Nephron (organoid): ENCODE data around the gene NFAM1.

ENCODE experiments used
- H3K27ac Mint-ChIP-seq, 3 experiments: 2 replicates each; pipeline ENCODE4 v1.8.0; 2020; ENCODE audit warnings: mixed read lengths in 3 of 3, mild to moderate bottlenecking in 2 of 3, moderate library complexity in 1 of 3
- H3K27me3 Mint-ChIP-seq: 2 replicates; pipeline ENCODE4 v1.8.0; 2021; ENCODE audit warnings: low read depth, mild to moderate bottlenecking, moderate library complexity, mixed read lengths
- H3K36me3 Mint-ChIP-seq: 2 replicates; pipeline ENCODE4 v1.8.0; 2020; ENCODE audit warnings: low read depth, mixed read lengths
- H3K4me1 Mint-ChIP-seq: 2 replicates; pipeline ENCODE4 v1.8.0; 2020; ENCODE audit warnings: mixed read lengths
- H3K4me3 Mint-ChIP-seq, 3 experiments: 2 replicates each; pipeline ENCODE4 v1.8.0; 2020; ENCODE audit warnings: mild to moderate bottlenecking in 3 of 3, mixed read lengths in 3 of 3, moderate library complexity in 2 of 3
- H3K9me3 Mint-ChIP-seq: 2 replicates; pipeline ENCODE4 v1.8.0; 2020; ENCODE audit warnings: mixed read lengths
- TF ChIP-seq, protein P1 (sequence below), 3 experiments: fragments of 200-600 bp; sonication (generic); IDR thresholded peaks; one replicate each; pipeline ENCODE4 v1.5.0; 2021; ENCODE audit warnings: antibody characterized with exemption in 3 of 3; ENCODE audit not compliant: unreplicated experiment in 3 of 3

The NFAM1 gene

DNA sequence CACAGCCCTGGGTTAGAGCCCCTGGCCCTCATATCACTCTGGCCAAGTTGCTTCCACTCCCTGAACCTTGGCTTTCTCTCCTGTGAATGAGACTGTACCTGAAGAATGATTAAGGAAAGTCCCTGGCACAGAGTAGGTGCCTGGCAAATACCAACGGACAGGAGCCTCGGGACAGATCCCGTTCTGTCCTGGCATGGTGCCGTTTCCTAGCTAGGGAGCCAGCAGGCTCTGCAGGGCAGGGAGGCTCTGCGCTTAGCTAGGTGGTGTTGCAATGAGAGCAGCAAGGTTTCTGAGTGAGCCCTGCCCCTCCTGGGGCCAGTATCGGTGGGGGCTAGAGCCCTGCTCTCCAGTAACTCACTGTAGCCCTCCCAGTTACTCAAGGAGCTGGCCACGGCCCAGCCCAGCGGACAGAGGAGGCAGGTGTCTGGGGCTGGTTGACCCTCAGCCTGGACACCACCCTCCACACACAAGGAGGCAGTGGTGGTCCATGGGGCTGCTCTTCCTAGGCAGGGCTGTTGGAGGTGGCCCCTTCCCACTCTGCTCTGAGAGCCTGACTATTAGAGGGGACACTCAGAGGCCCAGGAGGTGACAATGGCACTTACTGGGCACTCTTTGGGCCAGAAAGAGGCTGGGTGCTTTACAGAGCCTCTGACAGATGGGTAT, 74.4 kb downstream of the NFAM1 start:
- no peak overlapping the region for H3K27ac Mint-ChIP-seq
- peaks cover 35% of the 10 kb centered on the region for H3K27me3 Mint-ChIP-seq
- TF ChIP-seq, protein P1, sequence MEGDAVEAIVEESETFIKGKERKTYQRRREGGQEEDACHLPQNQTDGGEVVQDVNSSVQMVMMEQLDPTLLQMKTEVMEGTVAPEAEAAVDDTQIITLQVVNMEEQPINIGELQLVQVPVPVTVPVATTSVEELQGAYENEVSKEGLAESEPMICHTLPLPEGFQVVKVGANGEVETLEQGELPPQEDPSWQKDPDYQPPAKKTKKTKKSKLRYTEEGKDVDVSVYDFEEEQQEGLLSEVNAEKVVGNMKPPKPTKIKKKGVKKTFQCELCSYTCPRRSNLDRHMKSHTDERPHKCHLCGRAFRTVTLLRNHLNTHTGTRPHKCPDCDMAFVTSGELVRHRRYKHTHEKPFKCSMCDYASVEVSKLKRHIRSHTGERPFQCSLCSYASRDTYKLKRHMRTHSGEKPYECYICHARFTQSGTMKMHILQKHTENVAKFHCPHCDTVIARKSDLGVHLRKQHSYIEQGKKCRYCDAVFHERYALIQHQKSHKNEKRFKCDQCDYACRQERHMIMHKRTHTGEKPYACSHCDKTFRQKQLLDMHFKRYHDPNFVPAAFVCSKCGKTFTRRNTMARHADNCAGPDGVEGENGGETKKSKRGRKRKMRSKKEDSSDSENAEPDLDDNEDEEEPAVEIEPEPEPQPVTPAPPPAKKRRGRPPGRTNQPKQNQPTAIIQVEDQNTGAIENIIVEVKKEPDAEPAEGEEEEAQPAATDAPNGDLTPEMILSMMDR (IDR thresholded peaks at IDR 0.05; ENCODE audit: unreplicated experiment in 3 of 3): no peak
- H3K9me3 Mint-ChIP-seq: no peaks in the 10 kb centered on the region
- H3K36me3 Mint-ChIP-seq: no peaks in the 10 kb centered on the region
- H3K4me3 Mint-ChIP-seq: no peak overlapping the region
- H3K4me1 Mint-ChIP-seq: peaks cover 14% of the 10 kb centered on the region

DNA sequence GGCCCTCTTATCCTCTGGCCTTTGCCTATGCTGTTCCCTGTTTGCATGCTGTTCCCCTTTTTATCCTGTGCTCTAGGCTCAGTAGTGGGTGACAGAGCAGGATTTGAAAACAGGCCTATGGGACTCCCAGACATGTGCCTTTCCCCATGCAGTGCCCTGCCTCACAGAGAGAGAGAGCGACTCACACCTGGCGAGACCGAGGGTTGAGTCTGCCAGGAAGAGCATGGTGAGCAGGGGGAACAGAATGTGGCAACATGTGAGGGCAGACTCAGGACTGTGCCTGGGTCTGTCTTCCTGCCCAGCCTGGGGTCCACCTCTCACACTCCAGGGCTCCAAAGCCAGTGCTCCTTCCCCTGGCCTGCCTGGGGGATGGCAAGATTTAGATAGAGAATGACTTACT, 75.0 kb downstream of the NFAM1 start:
- Mint-ChIP-seq H3K36me3 (no peaks in the 10 kb centered on the region), H3K4me3 (no peak overlapping the region), H3K27ac (no peak overlapping the region), H3K27me3 (peaks cover 32% of the 10 kb centered on the region), H3K4me1 (peaks cover 14% of the 10 kb centered on the region), H3K9me3 (no peaks in the 10 kb centered on the region)
- TF ChIP-seq, protein P1 (IDR thresholded peaks at IDR 0.05; ENCODE audit: unreplicated experiment in 3 of 3): no peak

DNA sequence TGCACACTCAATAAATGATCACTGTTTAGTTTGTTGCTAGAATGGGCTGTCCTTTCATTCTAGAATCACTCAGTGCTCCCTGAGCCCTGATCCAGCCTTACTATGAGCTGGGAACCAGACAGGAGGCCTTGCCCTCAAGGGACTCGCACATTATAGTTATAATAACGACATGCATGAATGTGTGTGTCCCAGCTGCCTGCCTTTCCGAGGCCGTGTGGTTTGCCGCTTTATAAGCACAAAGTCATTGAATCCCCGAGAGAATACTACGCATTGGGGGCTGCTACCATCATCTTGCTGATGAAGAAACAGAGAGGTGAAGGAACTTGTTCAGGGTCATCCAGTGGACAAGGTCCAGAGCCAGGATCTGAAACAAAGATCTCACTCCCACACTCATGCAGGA, 75.7 kb downstream of the NFAM1 start:
- Mint-ChIP-seq H3K4me1 (peaks cover 9% of the 10 kb centered on the region), H3K4me3 (no peak overlapping the region), H3K27me3 (peaks cover 25% of the 10 kb centered on the region), H3K36me3 (no peaks in the 10 kb centered on the region), H3K27ac (no peak overlapping the region), H3K9me3 (no peaks in the 10 kb centered on the region)
- TF ChIP-seq, protein P1 (IDR thresholded peaks at IDR 0.05; ENCODE audit: unreplicated experiment in 3 of 3): no peak

DNA sequence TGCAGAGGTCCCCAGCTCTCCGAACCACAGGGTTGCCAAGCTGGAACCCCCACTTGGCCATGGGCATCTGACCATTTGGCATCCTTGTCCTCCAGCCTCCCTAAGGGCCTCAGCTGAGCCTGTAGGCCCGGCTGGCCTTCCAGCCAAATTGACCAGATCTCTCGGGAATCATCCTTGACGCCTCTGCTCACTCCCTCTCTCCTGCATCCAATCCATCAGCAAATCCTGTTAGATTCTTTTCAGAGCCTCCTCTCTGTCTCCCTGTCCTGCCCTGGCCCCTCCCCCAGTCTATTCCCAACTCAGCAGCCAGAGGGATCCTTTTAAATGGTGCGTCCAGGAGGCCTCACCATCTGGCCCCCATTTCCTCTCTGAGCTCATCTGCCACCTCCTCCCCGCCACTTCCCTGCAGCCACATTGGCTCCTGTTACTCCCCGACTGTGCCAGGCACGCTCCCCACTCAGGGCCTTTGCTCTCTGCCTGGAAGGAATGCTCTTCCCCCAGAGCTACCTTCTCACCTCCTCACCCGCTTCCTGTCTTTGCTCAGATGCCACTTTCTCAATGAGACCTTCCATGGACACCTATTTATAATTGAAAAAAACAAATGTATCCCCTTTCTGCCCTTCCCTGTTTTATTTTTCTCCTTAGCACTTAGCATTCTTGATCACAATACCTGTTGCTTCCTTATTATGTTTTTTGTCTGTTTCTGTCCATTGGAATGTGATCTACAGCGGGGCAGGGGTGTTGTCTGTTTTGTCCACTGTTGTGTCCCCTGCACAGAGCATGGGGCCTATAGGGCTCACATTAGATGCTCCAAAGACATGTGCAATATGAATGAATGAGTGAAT, 78.1 kb downstream of the NFAM1 start:
- TF ChIP-seq, protein P1 (IDR thresholded peaks at IDR 0.05; ENCODE audit: unreplicated experiment in 3 of 3): peak in 1 of 3 experiments; percentile 18
- H3K9me3 Mint-ChIP-seq: no peaks in the 10 kb centered on the region
- peaks cover 9% of the 10 kb centered on the region for H3K4me1 Mint-ChIP-seq
- H3K4me3 Mint-ChIP-seq: no peak overlapping the region
- peaks cover 15% of the 10 kb centered on the region for H3K27me3 Mint-ChIP-seq
- H3K27ac Mint-ChIP-seq: peak overlapping the region in 2 of 3 experiments; percentile 4 to 20
- no peaks in the 10 kb centered on the region for H3K36me3 Mint-ChIP-seq

DNA sequence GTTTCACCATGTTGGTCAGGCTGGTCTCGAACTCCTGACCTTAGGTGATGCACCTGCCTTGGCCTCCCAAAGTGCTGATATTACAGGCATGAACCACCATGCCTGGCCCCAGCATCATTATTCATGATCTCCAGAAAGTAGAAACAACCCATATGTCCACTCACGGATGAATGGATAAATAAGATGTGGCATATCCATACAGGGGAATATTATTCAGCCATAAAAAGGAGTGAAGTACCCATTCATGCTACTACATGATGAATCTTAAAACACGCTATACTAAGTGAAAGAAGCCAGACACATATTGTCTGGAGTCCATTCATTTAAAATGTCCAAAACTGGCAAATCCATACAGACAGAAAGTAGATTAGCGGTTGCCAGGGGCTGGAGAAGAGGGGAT, 81.8 kb downstream of the NFAM1 start:
- H3K27me3 Mint-ChIP-seq: peaks cover 11% of the 10 kb centered on the region
- H3K36me3 Mint-ChIP-seq: no peaks in the 10 kb centered on the region
- peaks cover 28% of the 10 kb centered on the region for H3K4me1 Mint-ChIP-seq
- no peak overlapping the region for H3K4me3 Mint-ChIP-seq
- H3K9me3 Mint-ChIP-seq: no peaks in the 10 kb centered on the region
- TF ChIP-seq, protein P1 (IDR thresholded peaks at IDR 0.05; ENCODE audit: unreplicated experiment in 3 of 3): no peak
- H3K27ac Mint-ChIP-seq: no peak overlapping the region
